SK-N-SH (cell line): ENCODE results near the gene CAPN7. TPM values are rescaled to one million over a fixed set of nuclear protein-coding genes. Genes with fewer than 3 reads are reported as not detected.

Experiments used
- CTCF ChIA-PET: fragments of 300-600, 350-600 bp; formaldehyde crosslinking; extraction: SDS; loops from one replicate; lab custom pipeline; 2021; lab: Yijun Ruan, JAX
- POLR2A ChIA-PET: fragments of 350-600 bp; sonication (Branson Sonifier 250); formaldehyde crosslinking; extraction: SDS; loops from one replicate; lab custom pipeline; 2020; ENCODE audit warnings: antibody characterized with exemption, inconsistent platforms; lab: Yijun Ruan, JAX
- DNase-seq: peaks from one replicate; pipeline ENCODE4 v3.0.0; 2012
- H2AFZ ChIP-seq: fragments of 200-600 bp; sonication (generic); 2 replicates; pipeline ENCODE4 v1.8.1; 2016; ENCODE audit warnings: antibody characterized with exemption, mild to moderate bottlenecking, low read depth
- H3F3A ChIP-seq: fragments of 200-600 bp; sonication (generic); replicated peaks from 2 replicates; pipeline ENCODE3; 2016; ENCODE audit warnings: antibody characterized with exemption, mild to moderate bottlenecking; ENCODE audit not compliant: insufficient read depth
- H3K27ac ChIP-seq, 2 experiments: fragments of 200-500 bp in 1 of 2; fragments of 200-600 bp in 1 of 2; sonication (Bioruptor generic) in 1 of 2; sonication (generic), shearing (Covaris generic) in 1 of 2; 2 replicates each; pipeline versions ENCODE4 v1.5.1 to v1.6.1; 2014 to 2016; ENCODE audit warnings: low read depth in 2 of 2, inconsistent platforms in 1 of 2, low read length in 1 of 2, mild to moderate bottlenecking in 1 of 2, mixed read lengths in 1 of 2
- H3K27me3 ChIP-seq: fragments of 200-600 bp; sonication (generic), shearing (Covaris generic); 2 replicates; pipeline ENCODE4 v1.6.1; 2016; ENCODE audit warnings: mixed run types; ENCODE audit not compliant: insufficient read depth
- H3K36me3 ChIP-seq, 2 experiments: fragments of 200-500 bp in 1 of 2; fragments of 200-600 bp in 1 of 2; sonication (Bioruptor generic) in 1 of 2; sonication (generic) in 1 of 2; replicated peaks in 1 of 2; 2 replicates each; pipeline versions ENCODE3 to v1.5.1; 2014 to 2016; ENCODE audit warnings: low read length in 1 of 2, mild to moderate bottlenecking in 1 of 2; ENCODE audit not compliant: insufficient read depth in 2 of 2, control insufficient read depth in 1 of 2
- H3K4me1 ChIP-seq, 2 experiments: fragments of 200-500 bp in 1 of 2; fragments of 200-600 bp in 1 of 2; sonication (Bioruptor generic) in 1 of 2; sonication (generic), shearing (Covaris generic) in 1 of 2; 2 replicates each; pipeline versions ENCODE4 v1.5.1 to v1.6.1; 2014 to 2016; ENCODE audit warnings: low read depth in 1 of 2, low read length in 1 of 2, mixed run types in 1 of 2; ENCODE audit not compliant: insufficient read depth in 2 of 2, control insufficient read depth in 1 of 2
- H3K4me2 ChIP-seq: fragments of 200-600 bp; sonication (generic), shearing (Covaris generic); 2 replicates; pipeline ENCODE4 v1.6.1; 2017; ENCODE audit warnings: mixed run types
- H3K4me3 ChIP-seq, 2 experiments: fragments of 200-500 bp in 1 of 2; fragments of 200-600 bp in 1 of 2; sonication (Bioruptor generic) in 1 of 2; sonication (generic), shearing (Covaris generic) in 1 of 2; 2 replicates each; pipeline versions ENCODE4 v1.5.1 to v1.8.1; 2014 to 2016; ENCODE audit warnings: low read depth in 2 of 2, inconsistent platforms in 1 of 2, low read length in 1 of 2, mild to moderate bottlenecking in 1 of 2, mixed read lengths in 1 of 2, moderate library complexity in 1 of 2
- H3K79me2 ChIP-seq: fragments of 200-600 bp; sonication (generic); 2 replicates; pipeline ENCODE4 v1.8.1; 2017; ENCODE audit warnings: mild to moderate bottlenecking; ENCODE audit not compliant: insufficient read depth
- H3K9ac ChIP-seq: fragments of 200-600 bp; sonication (generic); 2 replicates; pipeline ENCODE4 v1.6.1; 2017; ENCODE audit warnings: mixed run types
- H3K9me2 ChIP-seq: fragments of 200-600 bp; sonication (generic); 2 replicates; pipeline ENCODE4 v1.6.1; 2017; ENCODE audit warnings: mixed run types
- H3K9me3 ChIP-seq: fragments of 200-600 bp; sonication (generic); 2 replicates; pipeline ENCODE4 v1.6.1; 2017; ENCODE audit warnings: mixed run types, mild to moderate bottlenecking, moderate library complexity
- H4K20me1 ChIP-seq: fragments of 200-600 bp; sonication (generic); 2 replicates; pipeline ENCODE4 v1.6.1; 2017; ENCODE audit warnings: mild to moderate bottlenecking, mixed run types; ENCODE audit not compliant: insufficient read depth
- ELF1 ChIP-seq: IDR thresholded peaks from 2 replicates; pipeline ENCODE4 v1.4.0; 2012
- EP300 ChIP-seq, 2 experiments: IDR thresholded peaks; 2 replicates each; pipeline versions ENCODE4 v1.4.0 to v1.6.1; 2012; ENCODE audit warnings: borderline replicate concordance in 1 of 2, low read depth in 1 of 2, low read length in 1 of 2
- EZH2phosphoT487 ChIP-seq: fragments of 200-600 bp; sonication (generic); IDR thresholded peaks from 2 replicates; pipeline ENCODE4 v1.6.1; 2017; ENCODE audit warnings: low read depth, mixed run types, mild to moderate bottlenecking, antibody characterized with exemption, moderate library complexity, borderline replicate concordance
- FOXM1 ChIP-seq: IDR thresholded peaks from 2 replicates; pipeline ENCODE4 v1.4.0; 2012; ENCODE audit warnings: low read depth, mild to moderate bottlenecking
- GABPA ChIP-seq: IDR thresholded peaks from 2 replicates; pipeline ENCODE4 v1.4.0; 2012; ENCODE audit warnings: low read depth, mild to moderate bottlenecking
- JUND ChIP-seq: IDR thresholded peaks from 2 replicates; pipeline ENCODE4 v1.4.0; 2012
- NFIC ChIP-seq: IDR thresholded peaks from 2 replicates; pipeline ENCODE4 v1.4.0; 2012; ENCODE audit warnings: borderline replicate concordance
- POLR2AphosphoS5 ChIP-seq: IDR thresholded peaks from 2 replicates; pipeline ENCODE4 v1.6.1; 2012; ENCODE audit warnings: low read depth, low read length
- RAD21 ChIP-seq: IDR thresholded peaks from 2 replicates; pipeline ENCODE4 v1.6.1; 2012; ENCODE audit warnings: mild to moderate bottlenecking, low read length
- SIN3A ChIP-seq: IDR thresholded peaks from 2 replicates; pipeline ENCODE4 v1.6.1; 2012; ENCODE audit warnings: low read depth, mild to moderate bottlenecking, low read length, moderate library complexity, borderline replicate concordance
- SMC3 ChIP-seq: IDR thresholded peaks from 2 replicates; pipeline ENCODE4 v1.6.1; 2012; ENCODE audit warnings: low read depth, low read length, improper control_type of control experiment
- TAF1 ChIP-seq: IDR thresholded peaks from 2 replicates; pipeline ENCODE4 v1.6.1; 2012; ENCODE audit warnings: low read depth, mild to moderate bottlenecking, low read length, moderate library complexity, borderline replicate concordance
- whole genome bisulfite sequencing: methylation state at CpG from one replicate; pipeline ENCODE4 v1.1.6; 2017; ENCODE audit warnings: low lambda C conversion rate; 5-methylcytosine and 5-hydroxymethylcytosine counted together
- polyA plus RNA-seq, 3 experiments: library from polyadenylated mRNA; depleted of rRNA; stranded (reverse); fragments of >200 nt; gene quantifications; 2 replicates each; pipeline ENCODE4 v1.2.3, GENCODE V29; 2012
- TF ChIP-seq, protein P1 (sequence below): fragments of 200-600 bp; sonication (generic); IDR thresholded peaks from 2 replicates; pipeline ENCODE4 v1.6.1; 2017; ENCODE audit warnings: antibody characterized with exemption, mild to moderate bottlenecking, moderate library complexity
- TF ChIP-seq, protein P2 (sequence below): IDR thresholded peaks from 2 replicates; pipeline ENCODE4 v1.6.1; 2012; ENCODE audit warnings: mild to moderate bottlenecking, low read depth, low read length, moderate library complexity
- TF ChIP-seq, protein P3 (sequence below): IDR thresholded peaks from 2 replicates; pipeline ENCODE4; 2012
- TF ChIP-seq, protein P4 (sequence below): IDR thresholded peaks from 2 replicates; pipeline ENCODE4 v1.4.0; 2012; ENCODE audit warnings: low read depth, borderline replicate concordance
- TF ChIP-seq, protein P5 (sequence below): fragments of 150-350 bp; IDR thresholded peaks from 2 replicates; pipeline ENCODE4 v1.6.1; 2017; ENCODE audit warnings: antibody characterized with exemption, low read length, low read depth, borderline replicate concordance
- TF ChIP-seq, protein P6 (sequence below): IDR thresholded peaks from 2 replicates; pipeline ENCODE4 v1.4.0; 2012; ENCODE audit warnings: low read depth, borderline replicate concordance

Gene CAPN7
- polyA plus RNA-seq, 1 of the 3 experiments (the other 2 are of a cell fraction): 7.3 TPM

DNA sequence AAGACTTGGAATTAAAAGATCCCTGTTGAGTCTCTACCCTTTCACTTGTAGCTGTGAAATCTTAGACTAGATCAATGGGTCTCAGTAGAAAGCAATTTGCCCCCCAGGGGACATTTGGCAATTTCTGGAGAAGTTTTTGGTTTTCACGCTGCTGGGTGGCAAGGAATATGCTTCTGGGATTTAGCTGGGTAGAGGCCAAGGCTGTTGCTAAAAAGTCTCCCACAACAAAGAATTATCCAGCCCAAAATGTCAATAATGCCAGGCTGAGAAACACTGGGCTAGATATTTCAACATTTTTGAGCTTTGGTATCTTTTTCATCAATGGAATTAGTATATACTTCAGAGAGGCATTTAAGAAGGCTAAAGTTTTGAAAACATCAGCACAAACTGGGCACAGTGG is 8.7 kb downstream of the CAPN7 start:
- TF ChIP-seq TAF1: no peak
- TF ChIP-seq POLR2AphosphoS5: no peak
- H3K9me3 ChIP-seq: no peaks in the 10 kb centered on the region
- 100% methylated on average over 1 of the region's 1 CpG for WGBS
- no peak overlapping the region for H3K4me3 ChIP-seq
- no peak for DNase-seq
- H3K27ac ChIP-seq: no peak overlapping the region
- H3K9me2 ChIP-seq: no peaks in the 10 kb centered on the region
- no peaks in the 10 kb centered on the region for H3K27me3 ChIP-seq
- H3K79me2 ChIP-seq: peaks cover 43% of the 10 kb centered on the region
- peaks cover 60 to 89% of the 10 kb centered on the region in 2 experiments for H3K36me3 ChIP-seq
- no peak overlapping the region for H2AFZ ChIP-seq
- ChIA-PET CTCF (interaction anchor here (2.3 kb wide), 1 partner anchor 11 kb away, joined by 14 read pairs; no protein-coding TSS in a partner anchor), POLR2A (no interaction called here)
- H3F3A ChIP-seq: peaks cover 3% of the 10 kb centered on the region
- no peak overlapping the region for H3K9ac ChIP-seq
- H3K4me2 ChIP-seq: no peak overlapping the region
- peaks cover 8% of the 10 kb centered on the region for H4K20me1 ChIP-seq
- no peaks in the 10 kb centered on the region for H3K4me1 ChIP-seq

DNA sequence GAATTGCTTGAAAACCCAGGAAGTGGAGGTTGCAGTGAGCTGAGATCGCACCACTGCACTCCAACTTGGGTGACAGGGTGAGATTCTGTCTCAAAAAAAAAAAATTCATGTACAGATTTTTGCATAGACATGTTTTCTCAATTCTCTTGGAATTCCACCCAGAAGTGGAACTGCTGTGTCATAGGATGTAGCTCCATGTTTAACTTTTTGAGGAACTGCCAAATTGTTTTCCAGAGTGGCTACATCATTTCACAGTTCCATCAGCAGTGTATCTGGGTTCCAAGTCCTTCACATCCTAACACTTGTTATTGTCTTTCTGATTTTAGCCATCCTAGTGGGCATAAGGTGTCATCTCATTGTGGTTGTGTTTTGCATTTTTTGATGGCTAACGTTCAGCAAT is 9.9 kb downstream of the CAPN7 start:
- H3K36me3 ChIP-seq: peaks cover 66 to 90% of the 10 kb centered on the region in 2 experiments
- POLR2A ChIA-PET: no interaction called here
- WGBS: 94% methylated on average over 2 of the region's 2 CpGs
- H3K4me3 ChIP-seq: no peak overlapping the region
- H3K79me2 ChIP-seq: peaks cover 31% of the 10 kb centered on the region
- no peaks in the 10 kb centered on the region for H3K4me1 ChIP-seq
- peaks cover 2% of the 10 kb centered on the region; the same call in 1 of the 2 replicates for H4K20me1 ChIP-seq
- no peaks in the 10 kb centered on the region for H3K27me3 ChIP-seq
- H3K9me2 ChIP-seq: no peaks in the 10 kb centered on the region
- peaks cover 3% of the 10 kb centered on the region for H3F3A ChIP-seq
- no peaks in the 10 kb centered on the region for H3K9me3 ChIP-seq
- no peak overlapping the region for H3K27ac ChIP-seq
- no peak overlapping the region for H2AFZ ChIP-seq
- CTCF ChIA-PET: interaction anchor here (0.8 kb wide), 1 partner anchor 14 kb away, joined by 3 read pairs; no protein-coding TSS in a partner anchor
- no peak for TF ChIP-seq FOXM1
- TF ChIP-seq, protein P1, sequence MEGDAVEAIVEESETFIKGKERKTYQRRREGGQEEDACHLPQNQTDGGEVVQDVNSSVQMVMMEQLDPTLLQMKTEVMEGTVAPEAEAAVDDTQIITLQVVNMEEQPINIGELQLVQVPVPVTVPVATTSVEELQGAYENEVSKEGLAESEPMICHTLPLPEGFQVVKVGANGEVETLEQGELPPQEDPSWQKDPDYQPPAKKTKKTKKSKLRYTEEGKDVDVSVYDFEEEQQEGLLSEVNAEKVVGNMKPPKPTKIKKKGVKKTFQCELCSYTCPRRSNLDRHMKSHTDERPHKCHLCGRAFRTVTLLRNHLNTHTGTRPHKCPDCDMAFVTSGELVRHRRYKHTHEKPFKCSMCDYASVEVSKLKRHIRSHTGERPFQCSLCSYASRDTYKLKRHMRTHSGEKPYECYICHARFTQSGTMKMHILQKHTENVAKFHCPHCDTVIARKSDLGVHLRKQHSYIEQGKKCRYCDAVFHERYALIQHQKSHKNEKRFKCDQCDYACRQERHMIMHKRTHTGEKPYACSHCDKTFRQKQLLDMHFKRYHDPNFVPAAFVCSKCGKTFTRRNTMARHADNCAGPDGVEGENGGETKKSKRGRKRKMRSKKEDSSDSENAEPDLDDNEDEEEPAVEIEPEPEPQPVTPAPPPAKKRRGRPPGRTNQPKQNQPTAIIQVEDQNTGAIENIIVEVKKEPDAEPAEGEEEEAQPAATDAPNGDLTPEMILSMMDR: no peak
- TF ChIP-seq EZH2phosphoT487: no peak
- no peak for TF ChIP-seq SMC3
- TF ChIP-seq, protein P2, sequence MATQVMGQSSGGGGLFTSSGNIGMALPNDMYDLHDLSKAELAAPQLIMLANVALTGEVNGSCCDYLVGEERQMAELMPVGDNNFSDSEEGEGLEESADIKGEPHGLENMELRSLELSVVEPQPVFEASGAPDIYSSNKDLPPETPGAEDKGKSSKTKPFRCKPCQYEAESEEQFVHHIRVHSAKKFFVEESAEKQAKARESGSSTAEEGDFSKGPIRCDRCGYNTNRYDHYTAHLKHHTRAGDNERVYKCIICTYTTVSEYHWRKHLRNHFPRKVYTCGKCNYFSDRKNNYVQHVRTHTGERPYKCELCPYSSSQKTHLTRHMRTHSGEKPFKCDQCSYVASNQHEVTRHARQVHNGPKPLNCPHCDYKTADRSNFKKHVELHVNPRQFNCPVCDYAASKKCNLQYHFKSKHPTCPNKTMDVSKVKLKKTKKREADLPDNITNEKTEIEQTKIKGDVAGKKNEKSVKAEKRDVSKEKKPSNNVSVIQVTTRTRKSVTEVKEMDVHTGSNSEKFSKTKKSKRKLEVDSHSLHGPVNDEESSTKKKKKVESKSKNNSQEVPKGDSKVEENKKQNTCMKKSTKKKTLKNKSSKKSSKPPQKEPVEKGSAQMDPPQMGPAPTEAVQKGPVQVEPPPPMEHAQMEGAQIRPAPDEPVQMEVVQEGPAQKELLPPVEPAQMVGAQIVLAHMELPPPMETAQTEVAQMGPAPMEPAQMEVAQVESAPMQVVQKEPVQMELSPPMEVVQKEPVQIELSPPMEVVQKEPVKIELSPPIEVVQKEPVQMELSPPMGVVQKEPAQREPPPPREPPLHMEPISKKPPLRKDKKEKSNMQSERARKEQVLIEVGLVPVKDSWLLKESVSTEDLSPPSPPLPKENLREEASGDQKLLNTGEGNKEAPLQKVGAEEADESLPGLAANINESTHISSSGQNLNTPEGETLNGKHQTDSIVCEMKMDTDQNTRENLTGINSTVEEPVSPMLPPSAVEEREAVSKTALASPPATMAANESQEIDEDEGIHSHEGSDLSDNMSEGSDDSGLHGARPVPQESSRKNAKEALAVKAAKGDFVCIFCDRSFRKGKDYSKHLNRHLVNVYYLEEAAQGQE: no peak
- TF ChIP-seq, protein P3, sequence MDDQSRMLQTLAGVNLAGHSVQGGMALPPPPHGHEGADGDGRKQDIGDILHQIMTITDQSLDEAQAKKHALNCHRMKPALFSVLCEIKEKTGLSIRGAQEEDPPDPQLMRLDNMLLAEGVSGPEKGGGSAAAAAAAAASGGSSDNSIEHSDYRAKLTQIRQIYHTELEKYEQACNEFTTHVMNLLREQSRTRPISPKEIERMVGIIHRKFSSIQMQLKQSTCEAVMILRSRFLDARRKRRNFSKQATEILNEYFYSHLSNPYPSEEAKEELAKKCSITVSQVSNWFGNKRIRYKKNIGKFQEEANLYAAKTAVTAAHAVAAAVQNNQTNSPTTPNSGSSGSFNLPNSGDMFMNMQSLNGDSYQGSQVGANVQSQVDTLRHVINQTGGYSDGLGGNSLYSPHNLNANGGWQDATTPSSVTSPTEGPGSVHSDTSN: no peak
- TF ChIP-seq, protein P4, sequence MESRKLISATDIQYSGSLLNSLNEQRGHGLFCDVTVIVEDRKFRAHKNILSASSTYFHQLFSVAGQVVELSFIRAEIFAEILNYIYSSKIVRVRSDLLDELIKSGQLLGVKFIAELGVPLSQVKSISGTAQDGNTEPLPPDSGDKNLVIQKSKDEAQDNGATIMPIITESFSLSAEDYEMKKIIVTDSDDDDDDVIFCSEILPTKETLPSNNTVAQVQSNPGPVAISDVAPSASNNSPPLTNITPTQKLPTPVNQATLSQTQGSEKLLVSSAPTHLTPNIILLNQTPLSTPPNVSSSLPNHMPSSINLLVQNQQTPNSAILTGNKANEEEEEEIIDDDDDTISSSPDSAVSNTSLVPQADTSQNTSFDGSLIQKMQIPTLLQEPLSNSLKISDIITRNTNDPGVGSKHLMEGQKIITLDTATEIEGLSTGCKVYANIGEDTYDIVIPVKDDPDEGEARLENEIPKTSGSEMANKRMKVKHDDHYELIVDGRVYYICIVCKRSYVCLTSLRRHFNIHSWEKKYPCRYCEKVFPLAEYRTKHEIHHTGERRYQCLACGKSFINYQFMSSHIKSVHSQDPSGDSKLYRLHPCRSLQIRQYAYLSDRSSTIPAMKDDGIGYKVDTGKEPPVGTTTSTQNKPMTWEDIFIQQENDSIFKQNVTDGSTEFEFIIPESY: no peak
- TF ChIP-seq GABPA: no peak
- TF ChIP-seq, protein P5, sequence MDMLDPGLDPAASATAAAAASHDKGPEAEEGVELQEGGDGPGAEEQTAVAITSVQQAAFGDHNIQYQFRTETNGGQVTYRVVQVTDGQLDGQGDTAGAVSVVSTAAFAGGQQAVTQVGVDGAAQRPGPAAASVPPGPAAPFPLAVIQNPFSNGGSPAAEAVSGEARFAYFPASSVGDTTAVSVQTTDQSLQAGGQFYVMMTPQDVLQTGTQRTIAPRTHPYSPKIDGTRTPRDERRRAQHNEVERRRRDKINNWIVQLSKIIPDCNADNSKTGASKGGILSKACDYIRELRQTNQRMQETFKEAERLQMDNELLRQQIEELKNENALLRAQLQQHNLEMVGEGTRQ: no peak
- TF ChIP-seq JUND: no peak
- TF ChIP-seq, protein P6, sequence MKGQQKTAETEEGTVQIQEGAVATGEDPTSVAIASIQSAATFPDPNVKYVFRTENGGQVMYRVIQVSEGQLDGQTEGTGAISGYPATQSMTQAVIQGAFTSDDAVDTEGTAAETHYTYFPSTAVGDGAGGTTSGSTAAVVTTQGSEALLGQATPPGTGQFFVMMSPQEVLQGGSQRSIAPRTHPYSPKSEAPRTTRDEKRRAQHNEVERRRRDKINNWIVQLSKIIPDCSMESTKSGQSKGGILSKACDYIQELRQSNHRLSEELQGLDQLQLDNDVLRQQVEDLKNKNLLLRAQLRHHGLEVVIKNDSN: no peak
- TF ChIP-seq ELF1: no peak
- no peak for TF ChIP-seq EP300 (IDR thresholded peaks at IDR 0.05; ENCODE audit: borderline replicate concordance in 1 of 2, low read depth in 1 of 2, low read length in 1 of 2)
- no peak for TF ChIP-seq SIN3A
- TF ChIP-seq NFIC: no peak
- no peak for TF ChIP-seq RAD21
- no peak overlapping the region for H3K9ac ChIP-seq
- no peak for DNase-seq
- no peak overlapping the region for H3K4me2 ChIP-seq
